Measurements from ENCODE around the gene C4BPA.

Gene C4BPA

GRCh38 chr1:207181847-207182246 is 77.8 kb downstream of the C4BPA start:
- no peaks in the 10 kb centered on the region for H3K79me2 ChIP-seq (ENCODE audit: insufficient read depth, low read length)
- no peaks in the 10 kb centered on the region for H3K9me3 ChIP-seq (ENCODE audit: insufficient read depth, low read length)
- TF ChIP-seq CTCF (IDR thresholded peaks at IDR 0.05; ENCODE audit: insufficient read depth, low read length, poor library complexity, severe bottlenecking) (no peak), EZH2phosphoT487 (conservative IDR thresholded peaks at IDR 0.05; ENCODE audit: low read length) (no peak)
- H3K4me2 ChIP-seq (ENCODE audit: low read depth, low read length, poor library complexity, severe bottlenecking) = no peak overlapping the region
- no peaks in the 10 kb centered on the region for H3K27me3 ChIP-seq (ENCODE audit: low read length)
- no peaks in the 10 kb centered on the region for H3K36me3 ChIP-seq (ENCODE audit: low read length)
- H4K20me1 ChIP-seq (ENCODE audit: low read depth, low read length) = no peaks in the 10 kb centered on the region
- H3K9ac ChIP-seq (ENCODE audit: low read length) = no peak overlapping the region
- no peaks in the 10 kb centered on the region for H3F3A ChIP-seq (ENCODE audit: insufficient read depth)
- no peak overlapping the region for H3K4me3 ChIP-seq (ENCODE audit: insufficient read depth, low read length, poor library complexity, severe bottlenecking)
- no peak overlapping the region for H2AFZ ChIP-seq (ENCODE audit: low read depth, low read length, severe bottlenecking)
- H3K27ac ChIP-seq (ENCODE audit: low read depth, low read length) = no peak overlapping the region
- H3K9me2 ChIP-seq (replicated peaks; ENCODE audit: insufficient read depth, low read length) = no peaks in the 10 kb centered on the region

GRCh38 chr1:207186503-207186902 is 82.5 kb downstream of the C4BPA start:
- Histone ChIP-seq H3K4me3 (ENCODE audit: insufficient read depth, low read length, poor library complexity, severe bottlenecking) (no peak overlapping the region), H3K27me3 (ENCODE audit: low read length) (no peaks in the 10 kb centered on the region), H3K36me3 (ENCODE audit: low read length) (no peaks in the 10 kb centered on the region), H3K4me2 (ENCODE audit: low read depth, low read length, poor library complexity, severe bottlenecking) (no peak overlapping the region), H3K79me2 (ENCODE audit: insufficient read depth, low read length) (no peaks in the 10 kb centered on the region), H3K9me3 (ENCODE audit: insufficient read depth, low read length) (no peaks in the 10 kb centered on the region), H3K9me2 (replicated peaks; ENCODE audit: insufficient read depth, low read length) (no peaks in the 10 kb centered on the region), H2AFZ (ENCODE audit: low read depth, low read length, severe bottlenecking) (no peak overlapping the region), H3K27ac (ENCODE audit: low read depth, low read length) (no peak overlapping the region), H4K20me1 (ENCODE audit: low read depth, low read length) (no peaks in the 10 kb centered on the region), H3K9ac (ENCODE audit: low read length) (no peak overlapping the region), H3F3A (ENCODE audit: insufficient read depth) (no peaks in the 10 kb centered on the region)
- TF ChIP-seq EZH2phosphoT487 (conservative IDR thresholded peaks at IDR 0.05; ENCODE audit: low read length) (no peak), CTCF (IDR thresholded peaks at IDR 0.05; ENCODE audit: insufficient read depth, low read length, poor library complexity, severe bottlenecking) (no peak)

GRCh38 chr1:207188901-207189300 is 84.9 kb downstream of the C4BPA start:
- no peak overlapping the region for H3K4me2 ChIP-seq (ENCODE audit: low read depth, low read length, poor library complexity, severe bottlenecking)
- no peak for TF ChIP-seq CTCF (IDR thresholded peaks at IDR 0.05; ENCODE audit: insufficient read depth, low read length, poor library complexity, severe bottlenecking)
- no peak for TF ChIP-seq EZH2phosphoT487 (conservative IDR thresholded peaks at IDR 0.05; ENCODE audit: low read length)
- H3K36me3 ChIP-seq (ENCODE audit: low read length) = no peaks in the 10 kb centered on the region

More at GRCh38 chr1:207188901-207189300, 84.9 kb downstream of the C4BPA start:
- Histone ChIP-seq H3K9ac (ENCODE audit: low read length) (no peak overlapping the region), H4K20me1 (ENCODE audit: low read depth, low read length) (no peaks in the 10 kb centered on the region), H3K9me2 (replicated peaks; ENCODE audit: insufficient read depth, low read length) (no peaks in the 10 kb centered on the region), H3K4me3 (ENCODE audit: insufficient read depth, low read length, poor library complexity, severe bottlenecking) (no peak overlapping the region), H3F3A (ENCODE audit: insufficient read depth) (no peaks in the 10 kb centered on the region), H3K9me3 (ENCODE audit: insufficient read depth, low read length) (no peaks in the 10 kb centered on the region), H3K27me3 (ENCODE audit: low read length) (no peaks in the 10 kb centered on the region), H3K79me2 (ENCODE audit: insufficient read depth, low read length) (no peaks in the 10 kb centered on the region), H3K27ac (ENCODE audit: low read depth, low read length) (no peak overlapping the region), H2AFZ (ENCODE audit: low read depth, low read length, severe bottlenecking) (no peak overlapping the region)
